ENCODE results near the gene URI1.
"Not testable (repeated sequence)": the region's sequence is repeated elsewhere in the genome, so short reads cannot be mapped to it uniquely, and the experiment has no call there.

Gene URI1

DNA sequence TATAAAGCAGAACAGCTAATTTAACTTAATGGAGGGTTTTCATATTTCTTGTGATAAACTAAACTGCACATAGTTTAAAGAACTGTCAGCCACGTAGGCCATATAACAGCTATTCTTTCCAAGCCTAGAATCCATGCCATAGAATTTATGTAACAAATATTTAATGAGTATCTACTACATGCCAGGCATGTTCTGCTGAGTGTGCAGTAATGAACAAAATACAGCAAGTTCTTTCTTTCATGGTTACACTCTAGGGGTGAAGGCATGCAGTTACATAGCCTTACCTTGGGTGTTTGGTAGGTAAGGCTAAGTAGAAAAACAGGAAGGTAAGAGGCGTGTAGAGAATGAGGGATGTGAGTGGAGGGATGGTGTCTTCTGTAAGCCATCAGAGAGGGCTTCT is 4.6 kb downstream of the URI1 start:
- Histone ChIP-seq H3K4me2 (ENCODE audit: low read length) (no peak overlapping the region), H3F3A (ENCODE audit: insufficient read depth, low read length) (no peaks in the 10 kb centered on the region), H2AFZ (ENCODE audit: low read length) (no peak overlapping the region), H3K4me1 (ENCODE audit: insufficient read depth, low read length, severe bottlenecking) (peaks cover 32% of the 10 kb centered on the region), H3K79me2 (ENCODE audit: insufficient read depth, low read length) (peaks cover 73% of the 10 kb centered on the region), H3K27me3 (ENCODE audit: insufficient read depth, low read length) (no peaks in the 10 kb centered on the region), H3K27ac (ENCODE audit: low read depth, low read length, poor library complexity, severe bottlenecking) (no peak overlapping the region), H4K20me1 (ENCODE audit: insufficient read depth, low read length) (no peaks in the 10 kb centered on the region), H3K9ac (ENCODE audit: low read length) (no peak overlapping the region), H3K4me3 (ENCODE audit: low read depth, low read length, poor library complexity, severe bottlenecking) (no peak overlapping the region), H3K9me2 (ENCODE audit: low read depth, low read length) (no peaks in the 10 kb centered on the region), H3K36me3 (ENCODE audit: insufficient read depth, low read length) (peaks cover 21% of the 10 kb centered on the region), H3K9me3 (ENCODE audit: low read length) (0 out of 2 replicates have a peak, but pooled peaks cover 6% of the 10 kb centered on the region)
- no peak for TF ChIP-seq EZH2 (IDR thresholded peaks at IDR 0.05; ENCODE audit: borderline replicate concordance, low read length)
- TF ChIP-seq, protein P1, sequence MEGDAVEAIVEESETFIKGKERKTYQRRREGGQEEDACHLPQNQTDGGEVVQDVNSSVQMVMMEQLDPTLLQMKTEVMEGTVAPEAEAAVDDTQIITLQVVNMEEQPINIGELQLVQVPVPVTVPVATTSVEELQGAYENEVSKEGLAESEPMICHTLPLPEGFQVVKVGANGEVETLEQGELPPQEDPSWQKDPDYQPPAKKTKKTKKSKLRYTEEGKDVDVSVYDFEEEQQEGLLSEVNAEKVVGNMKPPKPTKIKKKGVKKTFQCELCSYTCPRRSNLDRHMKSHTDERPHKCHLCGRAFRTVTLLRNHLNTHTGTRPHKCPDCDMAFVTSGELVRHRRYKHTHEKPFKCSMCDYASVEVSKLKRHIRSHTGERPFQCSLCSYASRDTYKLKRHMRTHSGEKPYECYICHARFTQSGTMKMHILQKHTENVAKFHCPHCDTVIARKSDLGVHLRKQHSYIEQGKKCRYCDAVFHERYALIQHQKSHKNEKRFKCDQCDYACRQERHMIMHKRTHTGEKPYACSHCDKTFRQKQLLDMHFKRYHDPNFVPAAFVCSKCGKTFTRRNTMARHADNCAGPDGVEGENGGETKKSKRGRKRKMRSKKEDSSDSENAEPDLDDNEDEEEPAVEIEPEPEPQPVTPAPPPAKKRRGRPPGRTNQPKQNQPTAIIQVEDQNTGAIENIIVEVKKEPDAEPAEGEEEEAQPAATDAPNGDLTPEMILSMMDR (IDR thresholded peaks at IDR 0.05; ENCODE audit: low read length) = no peak

DNA sequence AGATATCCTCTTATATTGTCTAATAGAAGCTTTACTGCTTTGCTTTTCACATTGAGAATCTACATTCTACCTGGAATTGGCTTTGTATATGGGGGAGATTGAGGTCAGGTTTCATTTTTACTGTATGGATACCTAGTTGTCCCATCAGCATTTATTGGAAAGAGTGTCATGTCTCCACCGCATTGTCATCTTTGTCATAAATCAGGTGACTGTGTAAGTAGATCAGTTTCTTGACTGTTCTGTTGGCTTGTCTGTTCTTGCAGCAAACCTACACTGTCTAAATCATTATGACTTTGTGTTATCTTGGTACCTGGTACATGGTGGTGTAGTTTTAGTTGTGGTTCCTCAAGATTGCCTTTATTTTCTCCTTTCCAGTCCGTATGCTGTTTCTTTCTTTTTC is 5.8 kb downstream of the URI1 start:
- H3K4me2 ChIP-seq (ENCODE audit: low read length) = no peak overlapping the region
- 0 out of 2 replicates have a peak, but pooled peaks cover 6% of the 10 kb centered on the region for H3K9me3 ChIP-seq (ENCODE audit: low read length)
- peaks cover 82% of the 10 kb centered on the region for H3K79me2 ChIP-seq (ENCODE audit: insufficient read depth, low read length)
- peaks cover 29% of the 10 kb centered on the region for H3K4me1 ChIP-seq (ENCODE audit: insufficient read depth, low read length, severe bottlenecking)
- H2AFZ ChIP-seq (ENCODE audit: low read length) = no peak overlapping the region
- no peak overlapping the region for H3K9ac ChIP-seq (ENCODE audit: low read length)
- H3K27ac ChIP-seq (ENCODE audit: low read depth, low read length, poor library complexity, severe bottlenecking) = no peak overlapping the region
- H3K9me2 ChIP-seq (ENCODE audit: low read depth, low read length) = no peaks in the 10 kb centered on the region
- H4K20me1 ChIP-seq (ENCODE audit: insufficient read depth, low read length) = no peaks in the 10 kb centered on the region
- peaks cover 28% of the 10 kb centered on the region for H3K36me3 ChIP-seq (ENCODE audit: insufficient read depth, low read length)
- no peaks in the 10 kb centered on the region for H3K27me3 ChIP-seq (ENCODE audit: insufficient read depth, low read length)
- TF ChIP-seq EZH2 (IDR thresholded peaks at IDR 0.05; ENCODE audit: borderline replicate concordance, low read length) = no peak
- TF ChIP-seq, protein P1 (IDR thresholded peaks at IDR 0.05; ENCODE audit: low read length) = no peak
- H3F3A ChIP-seq (ENCODE audit: insufficient read depth, low read length) = no peaks in the 10 kb centered on the region
- H3K4me3 ChIP-seq (ENCODE audit: low read depth, low read length, poor library complexity, severe bottlenecking) = no peak overlapping the region

DNA sequence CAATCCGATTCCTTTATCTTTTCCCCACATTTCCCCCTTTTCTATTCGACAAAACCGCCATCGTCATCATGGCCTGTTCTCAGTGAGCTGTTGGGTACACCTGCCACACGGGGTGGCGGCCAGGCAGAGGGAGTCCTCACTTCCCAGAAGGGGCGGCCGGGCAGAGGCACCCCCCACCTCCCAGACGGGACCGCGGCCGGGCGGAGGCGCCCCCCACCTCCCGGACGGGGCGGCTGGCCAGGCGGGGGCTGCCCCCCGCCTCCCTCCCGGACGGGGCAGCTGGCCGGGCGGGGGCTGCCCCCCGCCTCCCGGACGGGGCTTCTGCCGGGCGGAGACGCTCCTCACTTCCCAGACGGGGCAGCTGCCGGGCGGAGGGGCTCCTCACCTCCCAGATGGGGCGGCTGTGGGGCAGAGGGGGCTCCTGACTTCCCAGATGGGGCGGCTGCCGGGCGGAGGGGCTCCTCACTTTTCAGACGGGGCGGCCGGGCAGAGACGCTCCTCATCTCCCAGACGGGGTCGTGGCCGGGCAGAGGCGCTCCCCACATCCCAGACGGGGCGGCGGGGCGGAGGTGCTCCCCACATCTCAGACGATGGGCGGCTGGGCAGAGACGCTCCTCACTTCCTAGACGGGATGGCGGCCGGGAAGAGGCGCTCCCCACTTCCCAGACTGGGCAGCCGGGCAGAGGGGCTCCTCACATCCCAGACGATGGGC is 6.9 kb downstream of the URI1 start:
- H3K9ac ChIP-seq (ENCODE audit: low read length); H2AFZ ChIP-seq (ENCODE audit: low read length); H3K27me3 ChIP-seq (ENCODE audit: insufficient read depth, low read length); H3K27ac ChIP-seq (ENCODE audit: low read depth, low read length, poor library complexity, severe bottlenecking); H4K20me1 ChIP-seq (ENCODE audit: insufficient read depth, low read length); H3K9me3 ChIP-seq (ENCODE audit: low read length); H3K9me2 ChIP-seq (ENCODE audit: low read depth, low read length); H3F3A ChIP-seq (ENCODE audit: insufficient read depth, low read length); H3K4me2 ChIP-seq (ENCODE audit: low read length); H3K4me3 ChIP-seq (ENCODE audit: low read depth, low read length, poor library complexity, severe bottlenecking): not testable (repeated sequence)
- H3K36me3 ChIP-seq (ENCODE audit: insufficient read depth, low read length) = peaks cover 28% of the 10 kb centered on the region
- peaks cover 82% of the 10 kb centered on the region for H3K79me2 ChIP-seq (ENCODE audit: insufficient read depth, low read length)
- H3K4me1 ChIP-seq (ENCODE audit: insufficient read depth, low read length, severe bottlenecking) = peaks cover 20% of the 10 kb centered on the region

DNA sequence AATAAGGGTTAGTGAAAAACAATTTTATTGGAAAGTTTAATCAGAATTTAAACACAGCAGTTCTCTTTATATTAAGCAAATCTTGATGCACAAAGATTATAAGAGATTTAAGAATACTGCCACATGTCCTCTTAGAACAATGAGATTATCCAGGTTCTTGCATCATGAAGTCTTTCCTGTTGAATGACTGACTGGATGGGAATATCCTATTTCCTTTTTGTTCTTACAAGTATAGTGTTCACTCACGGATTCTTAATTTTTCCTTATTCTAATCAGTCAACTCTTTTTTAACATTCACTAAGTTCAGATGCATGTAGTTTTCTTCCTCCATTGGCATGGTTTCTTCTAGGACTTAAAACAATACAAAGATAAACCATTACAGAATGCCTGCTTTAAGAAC is 10.1 kb downstream of the URI1 start:
- H3K9me3 ChIP-seq (ENCODE audit: low read length) = 0 out of 2 replicates have a peak, but pooled peaks cover 11% of the 10 kb centered on the region
- H3K4me2 ChIP-seq (ENCODE audit: low read length) = no peak overlapping the region
- no peak overlapping the region for H2AFZ ChIP-seq (ENCODE audit: low read length)
- H3K9ac ChIP-seq (ENCODE audit: low read length) = no peak overlapping the region
- no peaks in the 10 kb centered on the region for H3K27me3 ChIP-seq (ENCODE audit: insufficient read depth, low read length)
- H3K27ac ChIP-seq (ENCODE audit: low read depth, low read length, poor library complexity, severe bottlenecking) = no peak overlapping the region
- TF ChIP-seq, protein P1 (IDR thresholded peaks at IDR 0.05; ENCODE audit: low read length) = no peak
- no peak for TF ChIP-seq EZH2 (IDR thresholded peaks at IDR 0.05; ENCODE audit: borderline replicate concordance, low read length)
- no peaks in the 10 kb centered on the region for H3K4me1 ChIP-seq (ENCODE audit: insufficient read depth, low read length, severe bottlenecking)
- no peaks in the 10 kb centered on the region for H3F3A ChIP-seq (ENCODE audit: insufficient read depth, low read length)
- H3K79me2 ChIP-seq (ENCODE audit: insufficient read depth, low read length) = peaks cover 84% of the 10 kb centered on the region
- H3K4me3 ChIP-seq (ENCODE audit: low read depth, low read length, poor library complexity, severe bottlenecking) = no peak overlapping the region
- no peaks in the 10 kb centered on the region for H3K9me2 ChIP-seq (ENCODE audit: low read depth, low read length)
- peaks cover 24% of the 10 kb centered on the region for H3K36me3 ChIP-seq (ENCODE audit: insufficient read depth, low read length)
- no peaks in the 10 kb centered on the region for H4K20me1 ChIP-seq (ENCODE audit: insufficient read depth, low read length)
